ENCODE data around the gene GEMIN5. TPM values are rescaled to one million over a fixed set of nuclear protein-coding genes. Genes with fewer than 3 reads are reported as not detected.

GEMIN5 gene
- total and polyA plus RNA-seq, 10 donors, result 3.2 to 16.1 (median 13.8) TPM

DNA sequence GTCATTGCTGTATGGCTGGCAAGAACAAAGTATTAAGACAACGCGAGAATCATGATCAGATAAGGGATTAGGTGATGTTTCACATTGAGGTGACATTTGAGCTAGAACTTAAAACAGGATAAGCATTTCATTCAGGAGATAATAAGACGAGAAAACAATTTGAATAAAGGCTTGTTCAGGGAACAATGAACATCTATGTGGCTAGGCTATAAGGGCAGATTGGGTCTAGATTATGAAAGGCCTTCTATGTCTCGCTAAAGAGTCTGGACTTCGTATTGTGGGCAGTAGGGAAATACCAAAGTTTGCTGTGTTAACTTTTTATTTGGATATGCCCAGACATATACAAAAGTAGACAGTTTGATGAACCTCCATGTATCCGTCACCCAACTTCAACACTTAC, 9.8 kb upstream of the GEMIN5 start:
- WGBS, 5 donors, result 90 to 96% (median 94%) methylated on average over 6 of the region's 6 CpGs

DNA sequence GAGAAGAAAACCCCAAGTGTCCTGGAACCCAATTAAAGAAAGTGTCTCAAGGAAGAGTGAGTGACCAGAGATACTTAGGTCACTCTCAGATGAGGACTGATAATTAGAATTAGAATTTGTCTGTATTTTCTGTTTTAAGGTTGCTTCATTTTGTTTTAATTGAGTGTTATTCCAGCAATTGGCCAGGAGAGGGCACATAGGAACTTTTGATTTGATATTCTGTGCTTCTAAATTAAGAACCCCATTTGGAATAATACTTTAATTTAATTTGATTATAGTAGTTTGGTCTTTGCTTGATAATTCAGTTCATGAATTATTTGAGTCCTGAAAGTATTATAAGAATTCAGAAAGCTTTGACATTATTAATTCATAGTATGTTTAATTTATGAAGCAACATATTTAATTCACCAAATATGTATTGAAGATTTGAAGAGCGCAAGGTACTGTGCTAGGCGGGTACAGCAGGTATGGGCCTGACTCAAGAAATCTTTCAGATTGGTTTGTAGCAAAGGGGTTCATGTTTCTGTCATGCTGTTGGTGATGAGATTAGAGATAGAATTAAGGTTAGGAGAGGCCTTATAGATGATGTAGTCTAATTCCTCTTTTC, 7.8 kb upstream of the GEMIN5 start:
- WGBS, 5 donors, result 92 to 96% (median 93%) methylated on average over 2 of the region's 2 CpGs
- no peak for TF ChIP-seq POLR2AphosphoS5 (IDR thresholded peaks at IDR 0.05)
- TF ChIP-seq, protein P1, sequence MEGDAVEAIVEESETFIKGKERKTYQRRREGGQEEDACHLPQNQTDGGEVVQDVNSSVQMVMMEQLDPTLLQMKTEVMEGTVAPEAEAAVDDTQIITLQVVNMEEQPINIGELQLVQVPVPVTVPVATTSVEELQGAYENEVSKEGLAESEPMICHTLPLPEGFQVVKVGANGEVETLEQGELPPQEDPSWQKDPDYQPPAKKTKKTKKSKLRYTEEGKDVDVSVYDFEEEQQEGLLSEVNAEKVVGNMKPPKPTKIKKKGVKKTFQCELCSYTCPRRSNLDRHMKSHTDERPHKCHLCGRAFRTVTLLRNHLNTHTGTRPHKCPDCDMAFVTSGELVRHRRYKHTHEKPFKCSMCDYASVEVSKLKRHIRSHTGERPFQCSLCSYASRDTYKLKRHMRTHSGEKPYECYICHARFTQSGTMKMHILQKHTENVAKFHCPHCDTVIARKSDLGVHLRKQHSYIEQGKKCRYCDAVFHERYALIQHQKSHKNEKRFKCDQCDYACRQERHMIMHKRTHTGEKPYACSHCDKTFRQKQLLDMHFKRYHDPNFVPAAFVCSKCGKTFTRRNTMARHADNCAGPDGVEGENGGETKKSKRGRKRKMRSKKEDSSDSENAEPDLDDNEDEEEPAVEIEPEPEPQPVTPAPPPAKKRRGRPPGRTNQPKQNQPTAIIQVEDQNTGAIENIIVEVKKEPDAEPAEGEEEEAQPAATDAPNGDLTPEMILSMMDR (IDR thresholded peaks at IDR 0.05 in 8 of 11, conservative IDR thresholded peaks at IDR 0.05 in 3 of 11), result peak in 10 of 11 experiments; percentile 4 to 73 (median 60)
- H3K36me3 ChIP-seq, result peaks cover 0 to 56% (median 3%) of the 10 kb centered on the region in 6 donors
- DNase-seq, result no peak
- peaks cover 16 to 94% (median 48%) of the 10 kb centered on the region in 6 donors for H3K4me1 ChIP-seq
- H3K27ac ChIP-seq, result no peak overlapping the region
- H3K4me3 ChIP-seq, result no peak overlapping the region
- intact Hi-C loops (cut with DNase I; ENCODE audit: low total_unique reads), result no loop called here
- no peaks in the 10 kb centered on the region for H3K27me3 ChIP-seq (replicated peaks in 1 of 7)
- H3K9me3 ChIP-seq, result no peaks in the 10 kb centered on the region

More for the DNA sequence above, 9.8 kb upstream of the GEMIN5 start:
- Histone ChIP-seq H3K9me3 (no peaks in the 10 kb centered on the region), H3K4me3 (no peak overlapping the region), H3K27me3 (replicated peaks in 1 of 7) (no peaks in the 10 kb centered on the region), H3K4me1 (peaks cover 0 to 79% (median 36%) of the 10 kb centered on the region in 6 donors), H3K27ac (no peak overlapping the region), H3K36me3 (peaks cover 0 to 76% (median 8%) of the 10 kb centered on the region in 6 donors)
- no peak for DNase-seq
- TF ChIP-seq, protein P1 (IDR thresholded peaks at IDR 0.05 in 8 of 11, conservative IDR thresholded peaks at IDR 0.05 in 3 of 11), result no peak
- no peak for TF ChIP-seq POLR2AphosphoS5 (IDR thresholded peaks at IDR 0.05)
- no peak for TF ChIP-seq POLR2A (IDR thresholded peaks at IDR 0.05)
- intact Hi-C loops (cut with DNase I; ENCODE audit: low total_unique reads), result no loop called here

DNA sequence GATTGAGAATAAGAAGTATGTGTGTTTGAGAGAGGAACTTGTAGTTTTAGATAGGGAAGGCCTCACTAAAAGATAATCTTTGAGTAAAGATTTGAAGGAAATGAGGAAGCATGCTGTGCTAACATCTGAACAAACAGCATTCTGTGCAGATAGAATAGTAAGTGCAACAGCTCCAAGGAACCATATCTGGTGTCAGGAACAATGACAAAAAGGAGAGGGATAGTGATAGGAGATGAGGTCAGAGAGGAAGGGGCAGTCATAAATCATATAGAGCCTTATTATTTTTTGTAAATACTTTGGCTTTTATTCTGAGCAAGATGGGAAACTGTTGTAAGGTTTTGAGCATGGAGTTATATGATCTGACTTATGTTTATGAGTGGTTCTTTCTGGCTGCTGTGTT, 6.7 kb upstream of the GEMIN5 start:
- Histone ChIP-seq H3K27me3 (replicated peaks in 1 of 7) (no peaks in the 10 kb centered on the region), H3K4me1 (peaks cover 16 to 93% (median 56%) of the 10 kb centered on the region in 6 donors), H3K27ac (no peak overlapping the region), H3K9me3 (no peaks in the 10 kb centered on the region), H3K4me3 (no peak overlapping the region), H3K36me3 (peaks cover 0 to 45% (median 3%) of the 10 kb centered on the region in 6 donors)
- DNase-seq, result no peak
- intact Hi-C loops (cut with DNase I; ENCODE audit: low total_unique reads), result no loop called here
- TF ChIP-seq POLR2AphosphoS5 (IDR thresholded peaks at IDR 0.05), result no peak
- TF ChIP-seq POLR2A (IDR thresholded peaks at IDR 0.05), result no peak
- TF ChIP-seq, protein P1 (IDR thresholded peaks at IDR 0.05 in 8 of 11, conservative IDR thresholded peaks at IDR 0.05 in 3 of 11), result no peak

DNA sequence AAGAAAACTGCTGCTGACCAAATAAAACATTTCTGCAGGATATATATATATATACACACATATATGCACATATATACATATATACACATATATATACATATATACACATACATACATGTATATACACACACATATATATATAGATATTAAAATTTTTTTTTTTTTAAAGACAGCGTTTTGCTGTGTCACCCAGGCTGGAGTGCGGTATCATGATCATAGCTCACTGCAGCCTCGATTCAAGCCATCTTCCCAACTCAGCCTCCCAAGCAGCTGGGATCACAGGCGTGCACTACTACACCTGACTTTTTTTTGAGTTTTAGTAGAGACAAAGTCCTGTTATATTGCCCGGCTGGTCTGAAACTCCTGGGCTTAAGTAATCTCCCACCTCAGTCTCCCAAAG, 5.5 kb upstream of the GEMIN5 start:
- H3K36me3 ChIP-seq, result peaks cover 0 to 37% (median 3%) of the 10 kb centered on the region in 6 donors
- H3K27me3 ChIP-seq (replicated peaks in 1 of 7), result no peaks in the 10 kb centered on the region
- H3K9me3 ChIP-seq, result no peaks in the 10 kb centered on the region
- TF ChIP-seq POLR2AphosphoS5 (IDR thresholded peaks at IDR 0.05) (no peak), POLR2A (IDR thresholded peaks at IDR 0.05) (no peak)
- TF ChIP-seq, protein P1 (IDR thresholded peaks at IDR 0.05 in 8 of 11, conservative IDR thresholded peaks at IDR 0.05 in 3 of 11), result no peak
- intact Hi-C loops (cut with DNase I; ENCODE audit: low total_unique reads), result no loop called here
- 86 to 92% (median 91%) methylated on average over 5 of the region's 5 CpGs for WGBS, 5 donors
- H3K4me3 ChIP-seq, result no peak overlapping the region
- H3K4me1 ChIP-seq, result peaks cover 17 to 91% (median 56%) of the 10 kb centered on the region in 6 donors
- no peak overlapping the region for H3K27ac ChIP-seq
- DNase-seq, result no peak
